ENCODE results near the gene HOXC6. TPM values are rescaled to one million over a fixed set of nuclear protein-coding genes. Genes with fewer than 3 reads are reported as not detected.

The HOXC6 gene
- total and polyA plus RNA-seq, 9 of the 15 experiments (the other 6 are each of a cell fraction or from before 2014, with no cell fraction given): 0.06 to 4.0 (median 1.4) TPM

DNA sequence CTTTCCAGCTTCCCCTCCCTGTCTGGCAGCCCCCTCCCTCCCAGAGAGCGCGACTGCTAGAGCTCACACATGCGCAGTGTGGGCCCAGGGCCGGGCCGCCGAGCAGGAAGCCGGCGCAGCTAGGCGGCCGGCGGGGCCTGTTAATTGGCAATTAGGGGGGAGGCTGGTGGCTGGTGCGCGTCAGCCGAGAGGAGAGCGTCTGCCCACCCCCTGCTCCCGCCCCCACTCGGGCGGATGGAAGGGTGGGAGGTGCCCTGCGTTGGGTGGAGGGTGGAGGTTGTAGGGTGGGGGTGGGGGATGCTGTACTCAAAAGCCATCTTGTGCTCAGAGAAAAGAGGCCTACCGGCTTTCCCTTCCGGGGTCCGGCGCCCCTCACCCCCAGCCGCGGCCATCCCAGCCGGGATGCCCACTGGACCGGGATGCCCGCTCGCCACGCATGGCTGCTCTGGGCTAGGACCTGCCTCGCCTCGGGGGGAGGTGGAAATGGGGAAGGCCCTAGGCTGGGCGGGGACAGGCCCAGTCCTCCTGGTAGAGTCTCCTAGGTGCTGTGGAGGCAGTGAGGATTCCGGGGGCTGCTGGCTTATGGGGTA lies 10.3 kb upstream of the HOXC6 start (continued):
- TF ChIP-seq, protein P1, sequence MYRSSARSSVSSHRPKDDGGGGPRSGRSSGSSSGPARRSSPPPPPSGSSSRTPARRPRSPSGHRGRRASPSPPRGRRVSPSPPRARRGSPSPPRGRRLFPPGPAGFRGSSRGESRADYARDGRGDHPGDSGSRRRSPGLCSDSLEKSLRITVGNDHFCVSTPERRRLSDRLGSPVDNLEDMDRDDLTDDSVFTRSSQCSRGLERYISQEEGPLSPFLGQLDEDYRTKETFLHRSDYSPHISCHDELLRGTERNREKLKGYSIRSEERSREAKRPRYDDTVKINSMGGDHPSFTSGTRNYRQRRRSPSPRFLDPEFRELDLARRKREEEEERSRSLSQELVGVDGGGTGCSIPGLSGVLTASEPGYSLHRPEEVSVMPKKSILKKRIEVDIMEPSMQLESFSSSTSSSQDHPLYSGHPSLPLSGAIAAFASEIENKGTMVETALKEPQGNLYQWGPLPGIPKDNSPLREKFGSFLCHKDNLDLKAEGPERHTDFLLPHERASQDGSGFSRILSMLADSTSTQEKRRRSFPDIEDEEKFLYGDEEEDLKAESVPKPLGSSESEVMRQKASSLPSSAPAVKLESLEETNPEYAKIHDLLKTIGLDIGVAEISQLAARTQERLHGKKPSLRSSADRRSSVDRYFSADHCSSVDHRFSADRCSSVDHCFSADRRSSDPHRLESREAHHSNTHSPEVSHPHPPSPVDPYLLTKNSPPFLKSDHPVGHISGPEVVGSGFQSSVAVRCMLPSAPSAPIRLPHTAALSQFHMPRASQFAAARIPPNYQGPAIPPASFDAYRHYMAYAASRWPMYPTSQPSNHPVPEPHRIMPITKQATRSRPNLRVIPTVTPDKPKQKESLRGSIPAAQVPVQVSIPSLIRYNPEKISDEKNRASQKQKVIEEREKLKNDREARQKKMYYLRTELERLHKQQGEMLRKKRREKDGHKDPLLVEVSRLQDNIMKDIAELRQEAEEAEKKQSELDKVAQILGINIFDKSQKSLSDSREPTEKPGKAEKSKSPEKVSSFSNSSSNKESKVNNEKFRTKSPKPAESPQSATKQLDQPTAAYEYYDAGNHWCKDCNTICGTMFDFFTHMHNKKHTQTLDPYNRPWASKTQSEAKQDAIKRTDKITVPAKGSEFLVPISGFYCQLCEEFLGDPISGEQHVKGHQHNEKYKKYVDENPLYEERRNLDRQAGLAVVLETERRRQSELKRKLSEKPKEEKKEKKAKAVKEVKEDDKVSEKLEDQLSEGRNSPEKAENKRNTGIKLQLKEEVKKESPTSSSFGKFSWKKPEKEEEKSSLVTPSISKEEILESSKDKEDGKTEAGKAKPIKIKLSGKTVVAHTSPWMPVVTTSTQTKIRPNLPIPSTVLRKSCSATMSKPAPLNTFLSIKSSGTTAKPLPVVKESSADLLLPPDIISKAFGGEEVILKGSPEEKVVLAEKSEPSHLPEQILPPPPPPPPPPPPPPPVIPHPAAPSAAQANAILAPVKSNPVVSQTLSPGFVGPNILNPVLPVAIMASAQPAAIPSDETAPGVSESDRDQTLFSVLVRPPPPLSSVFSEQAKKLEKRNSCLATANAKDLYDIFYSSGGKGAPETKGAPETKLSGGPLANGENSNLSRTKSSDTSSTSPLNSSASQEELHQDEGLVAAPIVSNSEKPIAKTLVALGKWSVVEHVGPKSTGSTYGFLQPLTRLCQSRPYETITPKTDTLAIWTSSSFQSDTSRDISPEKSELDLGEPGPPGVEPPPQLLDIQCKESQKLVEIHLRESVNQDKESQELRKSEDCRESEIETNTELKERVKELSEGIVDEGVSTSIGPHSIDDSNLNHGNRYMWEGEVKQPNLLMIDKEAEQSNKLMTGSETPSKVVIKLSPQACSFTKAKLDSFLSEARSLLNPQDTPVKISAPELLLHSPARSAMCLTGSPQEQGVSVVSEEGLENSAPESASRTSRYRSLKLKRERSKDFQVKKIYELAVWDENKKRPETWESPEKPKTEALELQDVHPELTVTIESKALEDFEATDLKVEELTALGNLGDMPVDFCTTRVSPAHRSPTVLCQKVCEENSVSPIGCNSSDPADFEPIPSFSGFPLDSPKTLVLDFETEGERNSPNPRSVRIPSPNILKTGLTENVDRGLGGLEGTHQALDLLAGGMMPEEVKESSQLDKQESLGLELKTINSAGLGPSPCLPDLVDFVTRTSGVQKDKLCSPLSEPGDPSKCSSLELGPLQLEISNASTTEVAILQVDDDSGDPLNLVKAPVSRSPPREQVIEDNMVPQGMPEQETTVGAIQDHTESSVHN (IDR thresholded peaks at IDR 0.05; ENCODE audit: borderline replicate concordance in 1 of 2, low read depth in 1 of 2): no peak
- TF ChIP-seq BRD9 (IDR thresholded peaks at IDR 0.05; ENCODE audit: low read depth, partially characterized antibody) (peak; percentile 40), NEUROD1 (IDR thresholded peaks at IDR 0.05; ENCODE audit: borderline replicate concordance, low read depth, low read length, partially characterized antibody) (peak; percentile 61)
